ENCODE data around the gene KDM2B. TPM values are rescaled to one million over a fixed set of nuclear protein-coding genes. Genes with fewer than 3 reads are reported as not detected.

The KDM2B gene
- polyA plus RNA-seq, 1 donor from 2014 or later: 85.5 TPM

DNA sequence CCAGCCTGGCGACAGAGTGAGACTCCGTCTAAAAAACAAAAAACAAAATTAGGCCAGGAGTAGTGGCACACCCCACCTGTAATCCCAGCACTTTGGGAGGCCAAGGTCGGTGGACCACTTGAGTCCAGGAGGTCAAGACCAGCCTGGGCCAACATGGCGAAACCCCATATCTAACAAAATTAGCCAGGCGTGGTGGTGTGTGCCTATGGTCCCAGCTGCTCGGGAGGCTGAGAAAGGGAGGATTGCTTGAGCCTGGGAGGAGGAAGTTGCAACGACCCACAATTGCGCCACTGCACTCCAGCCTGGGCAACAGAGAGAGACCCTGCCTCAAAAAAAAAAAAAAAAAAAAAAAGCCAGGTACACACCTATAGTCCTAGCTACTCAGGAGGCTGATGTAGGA, 37.0 kb downstream of the KDM2B start:
- no peaks in the 10 kb centered on the region for H3K27me3 ChIP-seq (ENCODE audit: insufficient read depth, low read depth, low read length)
- TF ChIP-seq EP300 (conservative IDR thresholded peaks at IDR 0.05; ENCODE audit: poor library complexity, severe bottlenecking) (no peak), TAF1 (IDR thresholded peaks at IDR 0.05; ENCODE audit: low read depth) (no peak), REST (IDR thresholded peaks at IDR 0.05; ENCODE audit: borderline replicate concordance) (no peak), EZH2 (IDR thresholded peaks at IDR 0.05; ENCODE audit: borderline replicate concordance, insufficient read depth, low read length, poor library complexity, severe bottlenecking) (no peak), SMC3 (conservative IDR thresholded peaks at IDR 0.05; ENCODE audit: poor library complexity) (no peak), POLR2AphosphoS5 (IDR thresholded peaks at IDR 0.05) (no peak), MXI1 (conservative IDR thresholded peaks at IDR 0.05; ENCODE audit: poor library complexity, severe bottlenecking) (no peak), RAD21 (conservative IDR thresholded peaks at IDR 0.05) (no peak)
- TF ChIP-seq, protein P1, sequence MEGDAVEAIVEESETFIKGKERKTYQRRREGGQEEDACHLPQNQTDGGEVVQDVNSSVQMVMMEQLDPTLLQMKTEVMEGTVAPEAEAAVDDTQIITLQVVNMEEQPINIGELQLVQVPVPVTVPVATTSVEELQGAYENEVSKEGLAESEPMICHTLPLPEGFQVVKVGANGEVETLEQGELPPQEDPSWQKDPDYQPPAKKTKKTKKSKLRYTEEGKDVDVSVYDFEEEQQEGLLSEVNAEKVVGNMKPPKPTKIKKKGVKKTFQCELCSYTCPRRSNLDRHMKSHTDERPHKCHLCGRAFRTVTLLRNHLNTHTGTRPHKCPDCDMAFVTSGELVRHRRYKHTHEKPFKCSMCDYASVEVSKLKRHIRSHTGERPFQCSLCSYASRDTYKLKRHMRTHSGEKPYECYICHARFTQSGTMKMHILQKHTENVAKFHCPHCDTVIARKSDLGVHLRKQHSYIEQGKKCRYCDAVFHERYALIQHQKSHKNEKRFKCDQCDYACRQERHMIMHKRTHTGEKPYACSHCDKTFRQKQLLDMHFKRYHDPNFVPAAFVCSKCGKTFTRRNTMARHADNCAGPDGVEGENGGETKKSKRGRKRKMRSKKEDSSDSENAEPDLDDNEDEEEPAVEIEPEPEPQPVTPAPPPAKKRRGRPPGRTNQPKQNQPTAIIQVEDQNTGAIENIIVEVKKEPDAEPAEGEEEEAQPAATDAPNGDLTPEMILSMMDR (IDR thresholded peaks at IDR 0.05; ENCODE audit: poor library complexity, severe bottlenecking): no peak
- H3K9ac ChIP-seq (ENCODE audit: low read length): no peak overlapping the region
- no peaks in the 10 kb centered on the region for H3K9me3 ChIP-seq (ENCODE audit: low read length)
- no peak overlapping the region for H3K4me2 ChIP-seq (ENCODE audit: low read length)
- H2AFZ ChIP-seq (ENCODE audit: low read depth, low read length): no peak overlapping the region
- no peaks in the 10 kb centered on the region for H3K9me2 ChIP-seq (ENCODE audit: insufficient read depth, low read length)
- no peaks in the 10 kb centered on the region for H4K20me1 ChIP-seq (ENCODE audit: insufficient read depth)
- H3K36me3 ChIP-seq (ENCODE audit: insufficient read depth, low read length): no peaks in the 10 kb centered on the region
- H3F3A ChIP-seq (ENCODE audit: insufficient read depth, low read length, poor library complexity, severe bottlenecking): no peaks in the 10 kb centered on the region
- no peak overlapping the region for H3K27ac ChIP-seq (ENCODE audit: low read length)
- H3K4me3 ChIP-seq (ENCODE audit: low read length): no peak overlapping the region
- no peaks in the 10 kb centered on the region for H3K79me2 ChIP-seq (replicated peaks; ENCODE audit: insufficient read depth, low read length)

- Histone ChIP-seq H3K4me3 (ENCODE audit: low read length) (no peak overlapping the region), H3K4me2 (ENCODE audit: low read length) (no peak overlapping the region), H3K9me3 (ENCODE audit: low read length) (no peaks in the 10 kb centered on the region), H3K27me3 (ENCODE audit: insufficient read depth, low read depth, low read length) (peaks cover 4% of the 10 kb centered on the region), H3K79me2 (replicated peaks; ENCODE audit: insufficient read depth, low read length) (no peaks in the 10 kb centered on the region), H3K9ac (ENCODE audit: low read length) (no peak overlapping the region), H4K20me1 (ENCODE audit: insufficient read depth) (no peaks in the 10 kb centered on the region), H3F3A (ENCODE audit: insufficient read depth, low read length, poor library complexity, severe bottlenecking) (no peaks in the 10 kb centered on the region), H3K27ac (ENCODE audit: low read length) (no peak overlapping the region), H3K36me3 (ENCODE audit: insufficient read depth, low read length) (no peaks in the 10 kb centered on the region), H2AFZ (ENCODE audit: low read depth, low read length) (no peak overlapping the region), H3K9me2 (ENCODE audit: insufficient read depth, low read length) (no peaks in the 10 kb centered on the region)
- TF ChIP-seq REST (IDR thresholded peaks at IDR 0.05; ENCODE audit: borderline replicate concordance) (no peak), TAF1 (IDR thresholded peaks at IDR 0.05; ENCODE audit: low read depth) (no peak), EZH2 (IDR thresholded peaks at IDR 0.05; ENCODE audit: borderline replicate concordance, insufficient read depth, low read length, poor library complexity, severe bottlenecking) (no peak), POLR2AphosphoS5 (IDR thresholded peaks at IDR 0.05) (no peak), MXI1 (conservative IDR thresholded peaks at IDR 0.05; ENCODE audit: poor library complexity, severe bottlenecking) (no peak), SMC3 (conservative IDR thresholded peaks at IDR 0.05; ENCODE audit: poor library complexity) (no peak), RAD21 (conservative IDR thresholded peaks at IDR 0.05) (no peak), EP300 (conservative IDR thresholded peaks at IDR 0.05; ENCODE audit: poor library complexity, severe bottlenecking) (no peak)
- TF ChIP-seq, protein P1 (IDR thresholded peaks at IDR 0.05; ENCODE audit: poor library complexity, severe bottlenecking): no peak
Observed at GRCh38 chr12:121539908-121540307, 40.9 kb downstream of the KDM2B start.
